ENCODE measurements around the gene FEM1C.

Gene FEM1C

DNA sequence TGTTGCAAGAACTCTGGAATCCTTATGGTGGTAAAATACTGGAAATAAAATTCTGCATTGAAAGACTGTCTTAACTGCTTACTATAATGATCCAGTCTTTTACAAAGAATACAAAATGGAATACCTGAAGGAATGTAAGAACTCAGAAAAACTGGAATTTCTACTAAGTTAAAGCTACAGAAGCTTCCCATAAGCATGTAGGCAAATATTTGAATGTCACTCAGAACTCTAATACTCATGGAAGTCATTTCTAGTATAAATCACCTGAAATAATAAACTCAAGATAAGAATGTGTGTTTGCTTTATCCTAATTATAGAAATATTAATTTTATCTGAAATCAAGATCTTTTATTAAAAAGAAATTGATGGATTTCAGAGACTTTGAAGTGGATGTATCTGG lies 54.8 kb downstream of the FEM1C start:
- no peak overlapping the region for H2AK5ac ChIP-seq (ENCODE audit: low read depth, low read length)
- no peaks in the 10 kb centered on the region for H3K79me1 ChIP-seq (ENCODE audit: low read depth, low read length)
- H2BK15ac ChIP-seq (ENCODE audit: low read length), result no peak overlapping the region
- H4K91ac ChIP-seq (ENCODE audit: low read depth, low read length, poor library complexity), result no peak overlapping the region
- no peak overlapping the region for H3K4me3 ChIP-seq (ENCODE audit: low read length in 2 of 2)
- peaks cover 0 to 6% of the 10 kb centered on the region in 2 donors for H3K4me1 ChIP-seq (ENCODE audit: control insufficient read depth in 2 of 2, insufficient read depth in 1 of 2, low read depth in 1 of 2, low read length in 2 of 2)
- no peaks in the 10 kb centered on the region for H3K36me3 ChIP-seq (replicated peaks in 1 of 2; ENCODE audit: control insufficient read depth in 2 of 2, insufficient read depth in 2 of 2, low read length in 2 of 2)
- H2AFZ ChIP-seq (ENCODE audit: low read length), result no peak overlapping the region
- no peak overlapping the region for H2BK5ac ChIP-seq (ENCODE audit: low read length)
- no peak overlapping the region for H2BK12ac ChIP-seq (ENCODE audit: low read length)
- H3K4me2 ChIP-seq (ENCODE audit: insufficient read depth, low read length, poor library complexity, severe bottlenecking), result no peak overlapping the region
- H4K8ac ChIP-seq (ENCODE audit: low read depth, low read length), result no peak overlapping the region
- H3K14ac ChIP-seq (ENCODE audit: low read length), result no peak overlapping the region
- H3K27ac ChIP-seq (replicated peaks; ENCODE audit: low read length), result no peak overlapping the region
- no peak overlapping the region for H3K4ac ChIP-seq (ENCODE audit: low read length)
- H3K27me3 ChIP-seq (ENCODE audit: control insufficient read depth in 3 of 3, insufficient read depth in 3 of 3, low read depth in 1 of 3, low read length in 3 of 3), result peaks cover 0 to 6% (median 0%) of the 10 kb centered on the region in 3 experiments
- H3K23ac ChIP-seq (ENCODE audit: low read depth, low read length, poor library complexity), result no peak overlapping the region
- DNase-seq (ENCODE audit: low spot score), result no peak
- no peak overlapping the region for H2BK120ac ChIP-seq (ENCODE audit: low read depth, low read length)
- no peaks in the 10 kb centered on the region for H3K9me3 ChIP-seq (replicated peaks in 1 of 2; ENCODE audit: control insufficient read depth in 2 of 2, insufficient read depth in 1 of 2, low read depth in 1 of 2, low read length in 2 of 2)
- no peak overlapping the region for H3K18ac ChIP-seq (ENCODE audit: low read length)
- no peak overlapping the region for H3K9ac ChIP-seq (ENCODE audit: low read depth, low read length, poor library complexity)

DNA sequence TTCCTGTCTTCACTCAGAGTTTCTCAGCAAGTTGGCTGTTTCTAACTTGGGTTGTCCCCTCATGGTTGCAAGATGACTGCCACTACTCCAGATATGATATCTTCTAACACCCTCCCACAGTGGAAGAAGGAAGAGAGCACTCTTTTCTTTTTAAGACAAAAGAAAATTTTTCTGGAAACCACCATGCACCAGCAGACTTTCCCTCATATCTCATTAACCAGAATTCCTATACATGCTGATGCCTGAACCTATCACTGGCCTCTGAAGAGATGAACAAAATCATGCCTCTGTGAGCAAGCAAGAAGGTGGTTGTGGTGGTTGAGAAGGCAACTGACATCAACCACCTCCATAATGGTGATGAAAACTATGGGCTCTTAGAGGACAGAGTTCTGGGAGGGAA lies 56.8 kb downstream of the FEM1C start:
- no peak overlapping the region for H3K4me2 ChIP-seq (ENCODE audit: insufficient read depth, low read length, poor library complexity, severe bottlenecking)
- no peak overlapping the region for H3K27ac ChIP-seq (replicated peaks; ENCODE audit: low read length)
- H3K23ac ChIP-seq (ENCODE audit: low read depth, low read length, poor library complexity), result no peak overlapping the region
- H3K18ac ChIP-seq (ENCODE audit: low read length), result no peak overlapping the region
- no peak overlapping the region for H2AFZ ChIP-seq (ENCODE audit: low read length)
- DNase-seq (ENCODE audit: low spot score), result no peak
- H2AK5ac ChIP-seq (ENCODE audit: low read depth, low read length), result no peak overlapping the region
- H2BK5ac ChIP-seq (ENCODE audit: low read length), result no peak overlapping the region
- peaks cover 0 to 2% (median 0%) of the 10 kb centered on the region in 3 experiments for H3K27me3 ChIP-seq (ENCODE audit: control insufficient read depth in 3 of 3, insufficient read depth in 3 of 3, low read depth in 1 of 3, low read length in 3 of 3)
- H3K4me3 ChIP-seq (ENCODE audit: low read length in 2 of 2), result no peak overlapping the region
- no peak overlapping the region for H2BK12ac ChIP-seq (ENCODE audit: low read length)
- H3K14ac ChIP-seq (ENCODE audit: low read length), result no peak overlapping the region
- H3K36me3 ChIP-seq (replicated peaks in 1 of 2; ENCODE audit: control insufficient read depth in 2 of 2, insufficient read depth in 2 of 2, low read length in 2 of 2), result no peaks in the 10 kb centered on the region
- H3K9me3 ChIP-seq (replicated peaks in 1 of 2; ENCODE audit: control insufficient read depth in 2 of 2, insufficient read depth in 1 of 2, low read depth in 1 of 2, low read length in 2 of 2), result no peaks in the 10 kb centered on the region
- H3K4ac ChIP-seq (ENCODE audit: low read length), result no peak overlapping the region
- H2BK15ac ChIP-seq (ENCODE audit: low read length), result no peak overlapping the region
- peaks cover 0 to 2% of the 10 kb centered on the region in 2 donors for H3K4me1 ChIP-seq (ENCODE audit: control insufficient read depth in 2 of 2, insufficient read depth in 1 of 2, low read depth in 1 of 2, low read length in 2 of 2)
- H3K79me1 ChIP-seq (ENCODE audit: low read depth, low read length), result no peaks in the 10 kb centered on the region
- H2BK120ac ChIP-seq (ENCODE audit: low read depth, low read length), result no peak overlapping the region
- no peak overlapping the region for H4K8ac ChIP-seq (ENCODE audit: low read depth, low read length)
- no peak overlapping the region for H3K9ac ChIP-seq (ENCODE audit: low read depth, low read length, poor library complexity)
- no peak overlapping the region for H4K91ac ChIP-seq (ENCODE audit: low read depth, low read length, poor library complexity)

DNA sequence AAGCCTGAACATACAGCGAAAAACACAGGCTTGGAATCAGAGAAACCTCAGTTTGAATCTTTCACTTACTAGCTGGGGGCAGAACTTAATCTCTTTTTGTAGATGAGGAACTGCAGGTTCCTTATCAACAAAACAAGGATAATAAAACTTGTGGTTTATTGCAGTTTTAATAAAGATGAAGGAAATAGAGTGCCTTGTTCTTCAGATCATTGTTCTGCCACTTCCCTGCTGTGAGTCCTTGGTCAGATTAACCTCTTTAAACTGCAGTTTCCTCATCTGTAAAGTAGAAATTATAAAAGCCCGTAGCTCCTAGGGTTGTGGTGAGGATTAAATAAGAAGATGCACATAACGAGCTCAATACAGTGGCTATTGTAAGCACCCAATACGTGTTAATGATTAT lies 57.4 kb downstream of the FEM1C start:
- DNase-seq (ENCODE audit: low spot score), result no peak
- Histone ChIP-seq H2BK5ac (ENCODE audit: low read length) (no peak overlapping the region), H2BK15ac (ENCODE audit: low read length) (no peak overlapping the region), H3K4me2 (ENCODE audit: insufficient read depth, low read length, poor library complexity, severe bottlenecking) (no peak overlapping the region), H3K4ac (ENCODE audit: low read length) (no peak overlapping the region), H3K27me3 (ENCODE audit: control insufficient read depth in 3 of 3, insufficient read depth in 3 of 3, low read depth in 1 of 3, low read length in 3 of 3) (peaks cover 0 to 2% (median 0%) of the 10 kb centered on the region in 3 experiments), H2BK120ac (ENCODE audit: low read depth, low read length) (no peak overlapping the region), H3K14ac (ENCODE audit: low read length) (no peak overlapping the region), H3K4me1 (ENCODE audit: control insufficient read depth in 2 of 2, insufficient read depth in 1 of 2, low read depth in 1 of 2, low read length in 2 of 2) (peaks cover 0 to 2% of the 10 kb centered on the region in 2 donors), H2BK12ac (ENCODE audit: low read length) (no peak overlapping the region), H4K91ac (ENCODE audit: low read depth, low read length, poor library complexity) (no peak overlapping the region), H3K79me1 (ENCODE audit: low read depth, low read length) (no peaks in the 10 kb centered on the region), H4K8ac (ENCODE audit: low read depth, low read length) (no peak overlapping the region), H2AK5ac (ENCODE audit: low read depth, low read length) (no peak overlapping the region), H3K23ac (ENCODE audit: low read depth, low read length, poor library complexity) (no peak overlapping the region), H2AFZ (ENCODE audit: low read length) (no peak overlapping the region), H3K18ac (ENCODE audit: low read length) (no peak overlapping the region), H3K27ac (replicated peaks; ENCODE audit: low read length) (no peak overlapping the region), H3K9me3 (replicated peaks in 1 of 2; ENCODE audit: control insufficient read depth in 2 of 2, insufficient read depth in 1 of 2, low read depth in 1 of 2, low read length in 2 of 2) (no peaks in the 10 kb centered on the region), H3K9ac (ENCODE audit: low read depth, low read length, poor library complexity) (no peak overlapping the region), H3K36me3 (replicated peaks in 1 of 2; ENCODE audit: control insufficient read depth in 2 of 2, insufficient read depth in 2 of 2, low read length in 2 of 2) (no peaks in the 10 kb centered on the region), H3K4me3 (ENCODE audit: low read length in 2 of 2) (no peak overlapping the region)
- no CpG with 5 or more reads among the region's 4 CpGs for WGBS, 2 donors (ENCODE audit: extremely low coverage in 2 of 2, insufficient read length in 2 of 2, insufficient replicate concordance in 1 of 2)

DNA sequence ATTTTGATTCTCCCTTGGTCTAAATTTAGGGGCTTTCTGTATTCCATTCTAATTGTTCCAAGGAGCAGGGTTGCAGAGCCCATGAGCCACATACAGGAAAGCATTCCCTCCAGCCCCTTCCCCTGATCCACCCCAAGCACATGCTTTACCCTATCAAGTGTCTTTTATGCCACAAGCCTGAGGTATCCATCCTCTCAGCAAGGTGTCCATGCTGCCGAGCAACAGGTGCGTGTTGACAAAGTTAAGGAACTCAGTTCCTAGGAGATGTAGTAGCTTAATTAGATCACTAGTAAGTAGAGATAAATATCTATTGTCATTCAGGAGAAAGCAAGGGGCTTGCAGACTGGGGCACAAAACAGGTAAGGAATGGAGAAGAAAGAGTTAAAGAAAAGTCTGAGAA lies 57.8 kb downstream of the FEM1C start:
- Histone ChIP-seq H3K4me3 (ENCODE audit: low read length in 2 of 2) (no peak overlapping the region), H2BK15ac (ENCODE audit: low read length) (no peak overlapping the region), H2AFZ (ENCODE audit: low read length) (no peak overlapping the region), H3K27me3 (ENCODE audit: control insufficient read depth in 3 of 3, insufficient read depth in 3 of 3, low read depth in 1 of 3, low read length in 3 of 3) (peaks cover 0 to 2% (median 0%) of the 10 kb centered on the region in 3 experiments), H3K9me3 (replicated peaks in 1 of 2; ENCODE audit: control insufficient read depth in 2 of 2, insufficient read depth in 1 of 2, low read depth in 1 of 2, low read length in 2 of 2) (no peaks in the 10 kb centered on the region), H4K91ac (ENCODE audit: low read depth, low read length, poor library complexity) (no peak overlapping the region), H3K23ac (ENCODE audit: low read depth, low read length, poor library complexity) (no peak overlapping the region), H2BK12ac (ENCODE audit: low read length) (no peak overlapping the region), H2BK120ac (ENCODE audit: low read depth, low read length) (no peak overlapping the region), H3K9ac (ENCODE audit: low read depth, low read length, poor library complexity) (no peak overlapping the region), H3K4ac (ENCODE audit: low read length) (no peak overlapping the region), H3K4me2 (ENCODE audit: insufficient read depth, low read length, poor library complexity, severe bottlenecking) (no peak overlapping the region), H3K27ac (replicated peaks; ENCODE audit: low read length) (no peak overlapping the region), H4K8ac (ENCODE audit: low read depth, low read length) (no peak overlapping the region), H3K79me1 (ENCODE audit: low read depth, low read length) (no peaks in the 10 kb centered on the region), H3K18ac (ENCODE audit: low read length) (no peak overlapping the region), H2AK5ac (ENCODE audit: low read depth, low read length) (no peak overlapping the region), H2BK5ac (ENCODE audit: low read length) (no peak overlapping the region), H3K4me1 (ENCODE audit: control insufficient read depth in 2 of 2, insufficient read depth in 1 of 2, low read depth in 1 of 2, low read length in 2 of 2) (peaks cover 0 to 2% of the 10 kb centered on the region in 2 donors), H3K36me3 (replicated peaks in 1 of 2; ENCODE audit: control insufficient read depth in 2 of 2, insufficient read depth in 2 of 2, low read length in 2 of 2) (no peaks in the 10 kb centered on the region), H3K14ac (ENCODE audit: low read length) (no peak overlapping the region)
- WGBS, 2 donors (ENCODE audit: extremely low coverage in 2 of 2, insufficient read length in 2 of 2, insufficient replicate concordance in 1 of 2), result no CpG with 5 or more reads among the region's 2 CpGs
- no peak for DNase-seq (ENCODE audit: low spot score)

All from neuronal stem cell (in vitro differentiated cells).